ENCODE measurements around the gene CEP164.

The CEP164 gene

DNA sequence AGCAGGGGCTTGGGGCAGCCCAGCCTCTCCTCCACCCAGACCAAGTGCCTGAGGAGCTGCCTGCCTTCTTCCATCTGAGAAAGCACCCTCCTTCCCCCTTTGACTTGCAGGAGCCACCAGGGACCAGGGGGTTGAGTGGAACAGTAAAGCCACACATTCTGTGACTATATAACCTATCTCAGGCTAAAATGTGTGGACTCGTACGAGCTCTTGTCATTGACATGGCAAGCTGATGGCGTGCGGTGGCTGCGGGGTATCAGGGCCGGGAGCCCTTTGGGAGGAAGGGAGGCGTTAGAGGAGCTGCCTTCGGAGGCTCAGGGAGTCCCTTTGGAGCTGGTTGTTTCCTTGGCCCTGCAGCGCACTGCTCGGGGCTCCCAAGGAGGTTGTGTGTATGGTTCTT, 84.5 kb downstream of the CEP164 start:
- Mint-ChIP-seq H3K4me3 (no peak overlapping the region), H3K36me3 (ENCODE audit: insufficient read depth) (peaks cover 8% of the 10 kb centered on the region), H3K27ac (ENCODE audit: low read depth) (no peak overlapping the region), H3K4me1 (no peaks in the 10 kb centered on the region), H3K27me3 (peaks cover 3% of the 10 kb centered on the region), H3K9me3 (no peaks in the 10 kb centered on the region)
- DNase-seq (ENCODE audit: low spot score in 2 of 2) (no peak), ATAC-seq (replicated peaks; ENCODE audit: extremely low read depth, poor library complexity, severe bottlenecking) (no peak)

DNA sequence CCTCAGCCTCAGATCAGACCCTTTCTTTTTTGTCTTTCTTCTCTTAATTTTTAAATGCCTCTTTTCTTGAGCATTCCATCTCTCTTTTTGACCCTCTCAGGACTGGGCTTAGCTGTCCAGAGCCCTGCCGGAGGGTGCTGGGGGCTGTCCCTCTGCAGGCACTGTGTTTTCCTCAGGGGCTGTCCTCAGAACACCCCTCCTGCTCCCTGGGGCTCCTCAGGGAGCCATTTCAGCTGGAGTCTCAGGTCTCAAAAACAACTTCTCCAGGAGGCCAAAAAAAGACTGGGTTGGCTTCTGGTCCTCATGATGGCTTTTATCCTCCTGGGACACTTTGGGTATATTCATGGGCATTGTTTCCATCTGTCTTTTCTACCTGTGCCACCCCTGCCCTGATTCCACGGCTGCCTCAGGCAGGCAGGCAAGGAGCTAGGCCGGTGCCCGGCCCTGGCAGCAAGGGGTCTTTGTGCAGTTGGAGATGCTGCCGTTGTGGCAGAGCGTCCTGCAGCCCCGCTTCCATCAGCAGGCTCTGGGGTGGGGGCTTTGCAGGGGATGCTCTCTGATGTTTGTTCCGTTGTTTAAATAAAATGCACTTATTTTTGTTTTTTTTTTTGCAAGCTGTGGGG, 85.1 kb downstream of the CEP164 start:
- peaks cover 8% of the 10 kb centered on the region for H3K36me3 Mint-ChIP-seq (ENCODE audit: insufficient read depth)
- no peak overlapping the region for H3K27ac Mint-ChIP-seq (ENCODE audit: low read depth)
- DNase-seq (ENCODE audit: low spot score in 2 of 2) (no peak), ATAC-seq (replicated peaks; ENCODE audit: extremely low read depth, poor library complexity, severe bottlenecking) (no peak)
- no peaks in the 10 kb centered on the region for H3K4me1 Mint-ChIP-seq
- no peak overlapping the region for H3K4me3 Mint-ChIP-seq
- peaks cover 9% of the 10 kb centered on the region for H3K27me3 Mint-ChIP-seq
- H3K9me3 Mint-ChIP-seq: no peaks in the 10 kb centered on the region

DNA sequence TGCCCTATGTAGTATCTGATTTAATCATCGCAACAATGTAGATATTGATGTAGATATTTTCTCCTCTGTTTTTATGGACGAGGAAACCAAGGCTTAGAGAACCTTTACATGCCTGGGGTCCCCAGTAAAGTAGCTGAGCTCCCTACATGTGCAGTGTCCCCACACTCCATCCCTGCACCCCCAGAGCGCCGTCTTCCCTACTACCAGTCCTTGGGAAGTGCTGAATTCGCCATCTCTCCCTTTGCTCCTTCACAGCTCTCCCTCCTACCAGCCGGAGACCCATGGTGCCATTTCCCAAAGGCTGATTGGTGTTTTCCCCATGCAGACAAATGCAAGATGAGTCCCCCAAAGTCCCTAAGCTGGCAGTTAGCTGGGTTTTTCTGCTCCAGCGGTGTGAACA, 86.0 kb downstream of the CEP164 start:
- H3K27ac Mint-ChIP-seq (ENCODE audit: low read depth): peak overlapping the region; percentile 19
- no peaks in the 10 kb centered on the region for H3K9me3 Mint-ChIP-seq
- H3K4me3 Mint-ChIP-seq: no peak overlapping the region
- H3K4me1 Mint-ChIP-seq: no peaks in the 10 kb centered on the region
- H3K27me3 Mint-ChIP-seq: peaks cover 17% of the 10 kb centered on the region
- H3K36me3 Mint-ChIP-seq (ENCODE audit: insufficient read depth): peaks cover 8% of the 10 kb centered on the region
- no peak for DNase-seq (ENCODE audit: low spot score in 2 of 2)
- no peak for ATAC-seq (replicated peaks; ENCODE audit: extremely low read depth, poor library complexity, severe bottlenecking)

DNA sequence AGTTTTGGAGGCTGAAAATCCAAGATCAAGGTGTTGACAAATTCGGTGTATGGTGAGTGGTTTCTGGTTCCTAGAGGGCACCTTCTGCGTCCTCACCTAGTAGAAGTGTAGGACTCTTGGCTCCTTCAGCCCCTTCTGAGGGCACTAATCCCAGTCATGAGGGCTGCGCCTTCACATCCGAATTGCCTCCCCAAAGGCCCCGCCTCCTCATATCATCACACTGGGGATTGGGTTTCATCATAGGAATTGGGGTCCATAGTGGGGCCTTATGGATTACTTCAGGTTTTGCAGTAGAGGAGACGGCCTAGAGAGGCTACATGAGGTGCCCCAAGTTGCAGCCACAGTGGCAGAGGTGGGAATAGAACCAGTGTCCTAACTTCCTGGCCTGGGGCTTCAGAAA, 87.1 kb downstream of the CEP164 start:
- H3K36me3 Mint-ChIP-seq (ENCODE audit: insufficient read depth): peaks cover 4% of the 10 kb centered on the region
- no peak for DNase-seq (ENCODE audit: low spot score in 2 of 2)
- H3K9me3 Mint-ChIP-seq: no peaks in the 10 kb centered on the region
- no peak overlapping the region for H3K27ac Mint-ChIP-seq (ENCODE audit: low read depth)
- H3K4me1 Mint-ChIP-seq: no peaks in the 10 kb centered on the region
- no peak for ATAC-seq (replicated peaks; ENCODE audit: extremely low read depth, poor library complexity, severe bottlenecking)
- H3K4me3 Mint-ChIP-seq: no peak overlapping the region
- H3K27me3 Mint-ChIP-seq: peaks cover 18% of the 10 kb centered on the region

DNA sequence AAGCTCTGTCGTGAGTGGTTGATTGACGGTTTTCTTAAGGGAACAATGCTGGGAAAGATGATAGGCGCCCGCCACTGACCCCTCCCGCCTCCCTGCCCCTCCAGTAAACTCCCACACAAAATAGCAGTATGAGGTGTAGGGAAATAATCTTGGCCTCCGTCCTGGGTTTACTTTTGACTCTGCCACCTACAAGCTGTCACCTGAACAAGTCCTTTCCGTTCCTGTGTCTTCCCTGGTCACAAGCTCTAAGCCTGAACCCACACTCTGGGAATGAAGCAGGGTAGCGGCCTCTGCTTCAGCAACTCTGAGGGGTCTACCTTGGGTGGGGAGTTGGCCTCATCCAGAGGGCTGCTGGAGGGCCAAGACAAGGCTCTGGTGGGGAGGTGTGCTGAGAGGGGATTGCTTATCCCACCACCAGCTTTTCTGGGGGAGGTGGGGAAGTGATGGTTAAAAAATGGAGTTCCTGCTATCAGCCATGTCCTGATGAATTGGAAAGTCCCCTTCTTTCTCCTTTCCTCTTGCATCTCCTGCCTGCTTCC, 87.8 kb downstream of the CEP164 start:
- H3K4me3 Mint-ChIP-seq: no peak overlapping the region
- no peak for ATAC-seq (replicated peaks; ENCODE audit: extremely low read depth, poor library complexity, severe bottlenecking)
- peaks cover 2% of the 10 kb centered on the region for H3K36me3 Mint-ChIP-seq (ENCODE audit: insufficient read depth)
- H3K9me3 Mint-ChIP-seq: no peaks in the 10 kb centered on the region
- H3K27me3 Mint-ChIP-seq: peaks cover 18% of the 10 kb centered on the region
- H3K4me1 Mint-ChIP-seq: no peaks in the 10 kb centered on the region
- H3K27ac Mint-ChIP-seq (ENCODE audit: low read depth): no peak overlapping the region
- DNase-seq (ENCODE audit: low spot score in 2 of 2): no peak

DNA sequence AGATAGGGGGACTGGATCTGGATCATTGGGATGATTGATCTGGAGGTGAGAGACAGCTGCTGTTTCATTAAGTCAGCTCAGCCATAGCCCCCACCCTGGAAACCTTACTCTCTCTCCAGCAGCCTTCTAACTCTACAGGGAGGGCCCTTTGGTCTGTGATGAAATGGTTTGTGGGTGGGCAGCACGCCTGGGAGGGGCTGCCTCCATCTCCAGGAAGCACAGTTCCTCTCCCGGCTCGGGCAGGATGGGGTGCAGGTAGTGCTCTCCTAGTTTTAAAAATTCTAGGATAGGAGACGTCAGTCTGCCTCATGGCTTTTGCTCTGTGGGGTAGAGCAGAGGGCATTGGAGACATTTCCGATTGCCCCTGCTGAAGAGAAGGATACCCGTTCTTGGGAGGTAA, 89.7 kb downstream of the CEP164 start:
- ATAC-seq (replicated peaks; ENCODE audit: extremely low read depth, poor library complexity, severe bottlenecking) (no peak), DNase-seq (ENCODE audit: low spot score in 2 of 2) (no peak)
- no peaks in the 10 kb centered on the region for H3K4me1 Mint-ChIP-seq
- no peaks in the 10 kb centered on the region for H3K36me3 Mint-ChIP-seq (ENCODE audit: insufficient read depth)
- H3K9me3 Mint-ChIP-seq: no peaks in the 10 kb centered on the region
- peaks cover 33% of the 10 kb centered on the region for H3K27me3 Mint-ChIP-seq
- no peak overlapping the region for H3K27ac Mint-ChIP-seq (ENCODE audit: low read depth)
- H3K4me3 Mint-ChIP-seq: no peak overlapping the region

DNA sequence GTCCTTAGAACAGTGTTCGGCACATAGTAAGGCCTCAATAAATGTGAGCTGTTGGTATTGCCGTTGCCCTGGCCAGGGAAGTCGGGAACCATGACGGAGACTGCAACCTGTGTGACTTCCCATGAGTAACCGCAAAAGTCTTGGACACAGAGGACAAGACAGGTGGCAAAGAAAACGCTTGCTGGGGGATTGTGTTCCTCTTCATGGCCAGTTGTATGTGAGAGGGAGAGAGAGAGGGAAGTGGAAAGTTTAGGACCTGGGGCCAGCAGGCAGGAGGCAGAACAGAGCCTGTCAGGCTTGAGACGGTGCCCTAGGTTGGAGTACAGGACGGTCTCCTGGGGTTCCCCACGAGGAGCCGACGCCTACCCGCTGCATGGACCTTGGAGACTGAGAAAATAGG, 90.2 kb downstream of the CEP164 start:
- Mint-ChIP-seq H3K4me1 (no peaks in the 10 kb centered on the region), H3K4me3 (no peak overlapping the region), H3K36me3 (ENCODE audit: insufficient read depth) (no peaks in the 10 kb centered on the region)

DNA sequence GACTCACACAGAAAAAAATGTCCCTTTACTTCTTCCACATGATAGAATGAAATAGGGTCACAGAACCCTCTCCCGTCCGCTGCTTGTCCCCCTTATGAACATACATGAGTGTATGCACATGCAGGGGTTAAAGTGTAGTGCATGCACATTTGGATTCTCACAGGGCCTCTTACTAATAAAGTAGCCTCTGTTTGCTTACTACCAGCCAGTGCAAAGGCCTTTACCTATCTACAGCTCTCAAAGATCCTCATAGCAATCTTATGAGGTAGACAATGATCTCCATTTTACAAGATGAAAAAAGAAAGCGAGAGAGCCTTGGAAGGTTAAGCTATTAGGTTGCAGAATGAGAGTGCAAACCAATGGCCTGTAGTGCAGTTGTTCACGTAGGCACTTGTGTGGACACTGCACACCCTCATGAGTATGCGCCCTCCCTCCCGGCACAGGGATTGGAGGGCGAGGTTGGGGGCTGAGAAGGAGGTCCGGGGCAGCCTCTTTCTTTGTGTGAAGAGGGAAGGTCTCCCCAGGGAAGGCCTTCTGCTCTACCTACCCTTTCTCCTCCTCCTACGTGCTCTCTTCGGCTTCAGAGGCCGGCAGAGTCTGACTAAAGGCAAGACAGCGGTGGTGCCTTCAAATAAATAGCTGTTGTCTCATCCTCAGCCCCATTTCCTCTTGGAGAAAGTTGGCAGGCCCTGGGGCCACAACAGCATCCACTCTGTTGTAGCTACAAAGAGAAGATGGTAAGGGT, 91.3 kb downstream of the CEP164 start:
- Mint-ChIP-seq H3K27me3 (peaks cover 47% of the 10 kb centered on the region), H3K27ac (ENCODE audit: low read depth) (no peak overlapping the region), H3K36me3 (ENCODE audit: insufficient read depth) (no peaks in the 10 kb centered on the region), H3K4me3 (no peak overlapping the region), H3K9me3 (no peaks in the 10 kb centered on the region), H3K4me1 (no peaks in the 10 kb centered on the region)
- DNase-seq (ENCODE audit: low spot score in 2 of 2): no peak
- no peak for ATAC-seq (replicated peaks; ENCODE audit: extremely low read depth, poor library complexity, severe bottlenecking)

More for the DNA sequence above, 90.2 kb downstream of the CEP164 start:
- Mint-ChIP-seq H3K27me3 (peaks cover 38% of the 10 kb centered on the region), H3K9me3 (no peaks in the 10 kb centered on the region), H3K27ac (ENCODE audit: low read depth) (no peak overlapping the region)
- ATAC-seq (replicated peaks; ENCODE audit: extremely low read depth, poor library complexity, severe bottlenecking) (no peak), DNase-seq (ENCODE audit: low spot score in 2 of 2) (no peak)

DNA sequence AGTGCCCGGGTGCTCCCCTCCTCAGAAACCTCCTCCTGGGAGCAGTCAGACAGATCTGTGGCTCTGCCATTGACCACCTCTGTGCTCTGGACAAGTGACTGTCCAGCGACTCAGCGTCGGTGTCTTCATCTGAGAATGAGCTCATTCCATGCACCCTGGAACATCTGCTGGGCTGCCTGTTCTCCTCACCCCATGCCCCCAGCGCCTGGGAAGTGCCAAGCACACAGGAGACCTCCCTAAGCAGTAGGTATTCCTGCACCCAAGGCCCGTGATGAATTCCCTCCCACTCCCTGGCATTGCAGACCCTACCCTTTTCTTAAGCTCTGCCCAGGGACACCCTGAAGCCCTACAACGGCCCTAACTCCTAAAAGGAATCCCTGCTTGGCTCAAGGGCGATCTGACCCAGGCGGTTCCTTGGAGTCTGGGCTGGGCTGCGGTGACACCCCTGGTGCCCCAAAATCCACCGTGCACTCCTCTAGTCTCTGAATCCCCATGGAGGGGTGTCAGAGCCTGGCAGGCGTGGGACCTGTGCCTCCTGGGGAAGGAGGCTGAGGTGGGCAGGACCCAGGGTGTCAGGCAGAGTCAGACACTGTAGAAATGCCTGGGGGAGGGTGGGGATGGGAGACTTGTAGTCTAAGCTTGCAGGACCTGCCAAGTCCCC, 92.0 kb downstream of the CEP164 start:
- DNase-seq (ENCODE audit: low spot score in 2 of 2) (no peak), ATAC-seq (replicated peaks; ENCODE audit: extremely low read depth, poor library complexity, severe bottlenecking) (no peak)
- Mint-ChIP-seq H3K36me3 (ENCODE audit: insufficient read depth) (no peaks in the 10 kb centered on the region), H3K27ac (ENCODE audit: low read depth) (no peak overlapping the region), H3K4me3 (no peak overlapping the region), H3K4me1 (no peaks in the 10 kb centered on the region), H3K27me3 (peaks cover 47% of the 10 kb centered on the region), H3K9me3 (no peaks in the 10 kb centered on the region)

DNA sequence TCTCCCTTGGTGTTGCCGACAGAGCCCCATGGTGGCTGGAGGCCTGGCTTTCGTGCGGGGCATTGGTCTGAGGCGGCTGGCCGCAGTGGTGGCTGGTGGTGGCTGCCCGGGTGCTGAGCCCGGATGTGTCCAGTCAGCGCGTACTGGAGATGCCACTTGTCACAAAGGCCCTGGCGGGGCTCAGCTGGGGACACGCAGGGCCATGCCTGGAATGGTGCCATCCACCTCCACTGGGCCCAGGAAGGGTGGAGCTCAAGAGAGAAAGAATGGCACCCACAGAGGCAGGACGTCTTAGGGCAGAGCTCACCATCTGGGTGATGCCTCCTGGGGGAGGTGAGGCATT, 92.5 kb downstream of the CEP164 start:
- H3K9me3 Mint-ChIP-seq: no peaks in the 10 kb centered on the region
- DNase-seq (ENCODE audit: low spot score in 2 of 2) (no peak), ATAC-seq (replicated peaks; ENCODE audit: extremely low read depth, poor library complexity, severe bottlenecking) (no peak)
- H3K4me3 Mint-ChIP-seq: no peak overlapping the region
- H3K4me1 Mint-ChIP-seq: no peaks in the 10 kb centered on the region
- H3K27me3 Mint-ChIP-seq: peaks cover 47% of the 10 kb centered on the region
- H3K27ac Mint-ChIP-seq (ENCODE audit: low read depth): no peak overlapping the region
- no peaks in the 10 kb centered on the region for H3K36me3 Mint-ChIP-seq (ENCODE audit: insufficient read depth)

DNA sequence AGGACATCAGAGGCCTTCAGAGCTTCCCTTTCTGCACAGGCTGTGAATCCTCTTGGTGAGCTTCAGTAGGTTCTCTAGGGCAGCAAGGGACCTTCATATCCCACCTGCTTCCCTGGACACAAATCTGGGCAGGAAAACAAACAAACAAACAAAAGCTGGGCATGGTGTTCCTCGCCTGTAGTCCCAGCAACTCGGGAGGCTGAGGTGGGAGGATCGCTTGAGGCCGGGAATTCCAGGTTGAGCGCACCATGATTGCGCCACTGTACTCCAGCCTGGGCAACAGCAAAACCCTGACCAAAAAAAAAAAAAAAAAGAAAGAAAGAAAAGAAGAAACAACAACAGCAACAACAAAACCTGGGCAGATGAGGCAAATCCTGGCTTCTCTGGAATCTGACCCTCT, 92.9 kb downstream of the CEP164 start:
- peaks cover 47% of the 10 kb centered on the region for H3K27me3 Mint-ChIP-seq
- no peaks in the 10 kb centered on the region for H3K36me3 Mint-ChIP-seq (ENCODE audit: insufficient read depth)
- H3K9me3 Mint-ChIP-seq: no peaks in the 10 kb centered on the region
- ATAC-seq (replicated peaks; ENCODE audit: extremely low read depth, poor library complexity, severe bottlenecking) (no peak), DNase-seq (ENCODE audit: low spot score in 2 of 2) (no peak)
- H3K4me3 Mint-ChIP-seq: no peak overlapping the region
- no peak overlapping the region for H3K27ac Mint-ChIP-seq (ENCODE audit: low read depth)
- no peaks in the 10 kb centered on the region for H3K4me1 Mint-ChIP-seq

DNA sequence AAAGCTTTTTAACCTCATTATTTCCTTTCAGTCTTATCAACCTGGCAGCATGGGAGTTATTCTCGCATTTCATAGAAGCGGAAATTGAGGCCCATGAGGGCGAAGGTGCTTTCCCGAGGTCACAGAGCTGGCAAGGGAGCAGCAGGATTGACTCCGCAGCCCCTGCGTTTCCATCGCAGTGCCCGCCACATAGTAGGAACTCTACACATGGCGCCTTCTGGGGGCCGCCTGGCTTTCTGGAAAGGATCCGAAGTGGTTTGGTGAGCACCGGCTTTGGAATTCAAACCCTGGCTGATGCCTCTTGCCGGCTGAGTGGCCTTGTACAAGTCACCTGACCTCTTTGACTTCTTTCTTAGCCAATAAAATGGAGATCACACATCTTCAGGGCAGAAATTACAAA, 93.4 kb downstream of the CEP164 start:
- no peak overlapping the region for H3K27ac Mint-ChIP-seq (ENCODE audit: low read depth)
- H3K27me3 Mint-ChIP-seq: peaks cover 47% of the 10 kb centered on the region
- no peak overlapping the region for H3K4me3 Mint-ChIP-seq
- no peaks in the 10 kb centered on the region for H3K9me3 Mint-ChIP-seq
- peaks cover under 1% of the 10 kb centered on the region for H3K4me1 Mint-ChIP-seq
- ATAC-seq (replicated peaks; ENCODE audit: extremely low read depth, poor library complexity, severe bottlenecking) (no peak), DNase-seq (ENCODE audit: low spot score in 2 of 2) (no peak)
- H3K36me3 Mint-ChIP-seq (ENCODE audit: insufficient read depth): no peaks in the 10 kb centered on the region

DNA sequence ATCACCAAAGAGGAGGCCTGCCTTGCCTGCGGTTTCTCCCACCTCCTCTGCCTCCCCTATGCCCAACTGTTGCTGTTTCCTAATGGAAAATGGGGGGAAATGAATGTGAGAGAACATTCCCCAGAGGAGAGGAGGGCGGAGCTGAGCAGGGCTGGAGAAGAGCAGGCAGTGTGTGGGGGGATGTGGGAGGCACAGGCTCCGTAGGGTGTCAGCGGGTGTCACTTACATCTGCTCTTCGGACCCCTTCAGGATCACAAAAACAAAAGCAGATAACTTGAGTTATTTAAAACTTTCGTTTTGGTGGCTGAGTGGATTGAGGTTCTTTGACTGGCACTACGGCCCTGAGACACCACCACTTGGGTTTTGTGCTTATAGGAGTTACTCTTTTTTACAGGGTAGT, 93.8 kb downstream of the CEP164 start:
- ATAC-seq (replicated peaks; ENCODE audit: extremely low read depth, poor library complexity, severe bottlenecking): no peak
- peaks cover 47% of the 10 kb centered on the region for H3K27me3 Mint-ChIP-seq
- no peak overlapping the region for H3K27ac Mint-ChIP-seq (ENCODE audit: low read depth)
- no peaks in the 10 kb centered on the region for H3K9me3 Mint-ChIP-seq
- no peaks in the 10 kb centered on the region for H3K36me3 Mint-ChIP-seq (ENCODE audit: insufficient read depth)
- H3K4me1 Mint-ChIP-seq: peaks cover 5% of the 10 kb centered on the region
- no peak for DNase-seq (ENCODE audit: low spot score in 2 of 2)
- no peak overlapping the region for H3K4me3 Mint-ChIP-seq
